C4-2B (cell line): ENCODE results near the gene KRTAP5-1.

Source experiments
- ZFX ChIP-seq: fragments of 450-650 bp; IDR thresholded peaks from 2 replicates; pipeline ENCODE4 v1.6.1; 2017
- TF ChIP-seq, protein P1 (sequence below): fragments of 450-650 bp; conservative IDR thresholded peaks from 2 replicates; pipeline ENCODE4 v1.5.1; 2017; ENCODE audit warnings: mild to moderate bottlenecking

DNA sequence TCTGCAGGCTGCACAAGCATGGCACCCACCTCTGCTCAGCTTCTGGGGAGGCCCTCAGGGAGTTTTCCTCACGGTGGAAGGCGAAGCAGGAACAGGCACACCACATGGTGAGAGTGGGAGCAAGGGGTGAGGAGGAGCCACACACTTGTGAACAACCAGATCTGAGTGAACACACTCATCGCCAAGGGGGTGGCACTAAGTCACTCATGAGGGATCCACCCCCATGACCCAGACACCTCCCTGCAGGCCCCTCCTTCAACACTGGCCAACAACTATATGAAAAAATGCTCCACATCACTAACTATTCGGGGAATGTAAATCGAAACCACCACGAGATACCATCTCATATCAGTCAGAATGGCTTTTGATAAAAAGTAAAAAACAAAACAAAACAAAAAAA, 13.7 kb upstream of the KRTAP5-1 start:
- TF ChIP-seq, protein P1, sequence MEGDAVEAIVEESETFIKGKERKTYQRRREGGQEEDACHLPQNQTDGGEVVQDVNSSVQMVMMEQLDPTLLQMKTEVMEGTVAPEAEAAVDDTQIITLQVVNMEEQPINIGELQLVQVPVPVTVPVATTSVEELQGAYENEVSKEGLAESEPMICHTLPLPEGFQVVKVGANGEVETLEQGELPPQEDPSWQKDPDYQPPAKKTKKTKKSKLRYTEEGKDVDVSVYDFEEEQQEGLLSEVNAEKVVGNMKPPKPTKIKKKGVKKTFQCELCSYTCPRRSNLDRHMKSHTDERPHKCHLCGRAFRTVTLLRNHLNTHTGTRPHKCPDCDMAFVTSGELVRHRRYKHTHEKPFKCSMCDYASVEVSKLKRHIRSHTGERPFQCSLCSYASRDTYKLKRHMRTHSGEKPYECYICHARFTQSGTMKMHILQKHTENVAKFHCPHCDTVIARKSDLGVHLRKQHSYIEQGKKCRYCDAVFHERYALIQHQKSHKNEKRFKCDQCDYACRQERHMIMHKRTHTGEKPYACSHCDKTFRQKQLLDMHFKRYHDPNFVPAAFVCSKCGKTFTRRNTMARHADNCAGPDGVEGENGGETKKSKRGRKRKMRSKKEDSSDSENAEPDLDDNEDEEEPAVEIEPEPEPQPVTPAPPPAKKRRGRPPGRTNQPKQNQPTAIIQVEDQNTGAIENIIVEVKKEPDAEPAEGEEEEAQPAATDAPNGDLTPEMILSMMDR = no peak
- TF ChIP-seq ZFX = no peak
